ENCODE data around the gene TRIP4. TPM values are rescaled to one million over a fixed set of nuclear protein-coding genes. Genes with fewer than 3 reads are reported as not detected.
A peak's percentile ranks its signal among the peaks of the same experiment; 100 is the strongest.

TRIP4 gene
- polyA plus RNA-seq, 1 donor from 2014 or later: 20.8 TPM

DNA sequence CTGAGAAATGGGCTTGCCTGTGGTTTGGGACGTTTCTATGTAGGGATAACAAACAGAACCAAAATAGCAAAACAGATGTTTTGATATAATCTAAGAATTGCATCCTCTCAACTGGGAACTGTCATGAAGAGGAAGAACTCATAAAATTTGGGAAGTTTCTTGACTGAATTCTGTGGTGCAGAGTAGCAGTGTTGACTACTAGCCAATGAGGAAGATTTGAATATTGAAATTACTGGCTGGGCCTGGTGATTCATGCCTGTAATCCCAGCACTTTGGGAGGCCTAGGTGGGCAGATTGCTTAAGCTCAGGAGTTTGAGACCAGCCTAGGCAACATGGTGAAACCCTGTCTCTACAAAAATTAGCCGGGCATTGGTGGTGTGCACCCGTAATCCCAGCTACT, 114.9 kb downstream of the TRIP4 start:
- Histone ChIP-seq H3K27ac (ENCODE audit: low read length) (peak overlapping the region; percentile 53), H3K27me3 (ENCODE audit: insufficient read depth, low read depth, low read length) (no peaks in the 10 kb centered on the region), H3K4me3 (ENCODE audit: low read length) (peak overlapping the region; percentile 49), H3K79me2 (replicated peaks; ENCODE audit: insufficient read depth, low read length) (peaks cover 56% of the 10 kb centered on the region), H3K4me2 (ENCODE audit: low read length) (peak overlapping the region; percentile 52), H3K9me2 (ENCODE audit: insufficient read depth, low read length) (no peaks in the 10 kb centered on the region), H3K36me3 (ENCODE audit: insufficient read depth, low read length) (peaks cover 6% of the 10 kb centered on the region), H2AFZ (ENCODE audit: low read depth, low read length) (no peak overlapping the region), H3F3A (ENCODE audit: insufficient read depth, low read length, poor library complexity, severe bottlenecking) (peaks cover 6% of the 10 kb centered on the region), H3K9me3 (ENCODE audit: low read length) (no peaks in the 10 kb centered on the region), H3K9ac (ENCODE audit: low read length) (peak overlapping the region; percentile 34), H4K20me1 (ENCODE audit: insufficient read depth) (no peaks in the 10 kb centered on the region)
- TF ChIP-seq RAD21 (conservative IDR thresholded peaks at IDR 0.05) (no peak), EP300 (conservative IDR thresholded peaks at IDR 0.05; ENCODE audit: poor library complexity, severe bottlenecking) (no peak), SMC3 (conservative IDR thresholded peaks at IDR 0.05; ENCODE audit: poor library complexity) (no peak), MXI1 (conservative IDR thresholded peaks at IDR 0.05; ENCODE audit: poor library complexity, severe bottlenecking) (no peak)
- TF ChIP-seq, protein P1, sequence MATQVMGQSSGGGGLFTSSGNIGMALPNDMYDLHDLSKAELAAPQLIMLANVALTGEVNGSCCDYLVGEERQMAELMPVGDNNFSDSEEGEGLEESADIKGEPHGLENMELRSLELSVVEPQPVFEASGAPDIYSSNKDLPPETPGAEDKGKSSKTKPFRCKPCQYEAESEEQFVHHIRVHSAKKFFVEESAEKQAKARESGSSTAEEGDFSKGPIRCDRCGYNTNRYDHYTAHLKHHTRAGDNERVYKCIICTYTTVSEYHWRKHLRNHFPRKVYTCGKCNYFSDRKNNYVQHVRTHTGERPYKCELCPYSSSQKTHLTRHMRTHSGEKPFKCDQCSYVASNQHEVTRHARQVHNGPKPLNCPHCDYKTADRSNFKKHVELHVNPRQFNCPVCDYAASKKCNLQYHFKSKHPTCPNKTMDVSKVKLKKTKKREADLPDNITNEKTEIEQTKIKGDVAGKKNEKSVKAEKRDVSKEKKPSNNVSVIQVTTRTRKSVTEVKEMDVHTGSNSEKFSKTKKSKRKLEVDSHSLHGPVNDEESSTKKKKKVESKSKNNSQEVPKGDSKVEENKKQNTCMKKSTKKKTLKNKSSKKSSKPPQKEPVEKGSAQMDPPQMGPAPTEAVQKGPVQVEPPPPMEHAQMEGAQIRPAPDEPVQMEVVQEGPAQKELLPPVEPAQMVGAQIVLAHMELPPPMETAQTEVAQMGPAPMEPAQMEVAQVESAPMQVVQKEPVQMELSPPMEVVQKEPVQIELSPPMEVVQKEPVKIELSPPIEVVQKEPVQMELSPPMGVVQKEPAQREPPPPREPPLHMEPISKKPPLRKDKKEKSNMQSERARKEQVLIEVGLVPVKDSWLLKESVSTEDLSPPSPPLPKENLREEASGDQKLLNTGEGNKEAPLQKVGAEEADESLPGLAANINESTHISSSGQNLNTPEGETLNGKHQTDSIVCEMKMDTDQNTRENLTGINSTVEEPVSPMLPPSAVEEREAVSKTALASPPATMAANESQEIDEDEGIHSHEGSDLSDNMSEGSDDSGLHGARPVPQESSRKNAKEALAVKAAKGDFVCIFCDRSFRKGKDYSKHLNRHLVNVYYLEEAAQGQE (IDR thresholded peaks at IDR 0.05; ENCODE audit: borderline replicate concordance): no peak

DNA sequence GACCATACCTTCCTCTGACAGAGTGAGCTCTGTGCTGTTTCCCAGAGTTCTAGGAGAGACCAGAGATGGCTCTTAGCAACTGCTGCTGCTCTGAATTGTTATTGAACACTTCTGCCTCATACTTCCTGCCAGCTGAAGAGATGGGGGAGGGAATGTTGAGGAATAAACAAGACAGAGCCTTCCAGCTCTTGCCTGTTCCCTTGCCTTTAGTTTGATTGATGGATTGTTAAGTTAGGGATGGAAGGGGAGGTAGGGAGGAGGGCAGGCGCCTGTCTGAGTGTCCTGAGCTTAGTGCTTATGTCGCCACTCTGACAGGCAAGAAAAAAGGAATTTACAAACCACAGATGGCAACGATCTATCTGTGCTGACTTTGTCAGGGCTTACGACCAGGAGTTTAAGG, 115.6 kb downstream of the TRIP4 start:
- Histone ChIP-seq H3K4me3 (ENCODE audit: low read length) (peak overlapping the region; percentile 49), H3F3A (ENCODE audit: insufficient read depth, low read length, poor library complexity, severe bottlenecking) (peaks cover 6% of the 10 kb centered on the region), H3K27me3 (ENCODE audit: insufficient read depth, low read depth, low read length) (no peaks in the 10 kb centered on the region), H3K4me2 (ENCODE audit: low read length) (peak overlapping the region; percentile 52), H3K27ac (ENCODE audit: low read length) (peak overlapping the region; percentile 53), H3K9me2 (ENCODE audit: insufficient read depth, low read length) (no peaks in the 10 kb centered on the region), H2AFZ (ENCODE audit: low read depth, low read length) (no peak overlapping the region), H3K9ac (ENCODE audit: low read length) (peak overlapping the region; percentile 34), H3K36me3 (ENCODE audit: insufficient read depth, low read length) (peaks cover 6% of the 10 kb centered on the region), H3K79me2 (replicated peaks; ENCODE audit: insufficient read depth, low read length) (peaks cover 52% of the 10 kb centered on the region), H3K9me3 (ENCODE audit: low read length) (no peaks in the 10 kb centered on the region), H4K20me1 (ENCODE audit: insufficient read depth) (no peaks in the 10 kb centered on the region)
- TF ChIP-seq EP300 (conservative IDR thresholded peaks at IDR 0.05; ENCODE audit: poor library complexity, severe bottlenecking): peak; percentile 34
- peak; percentile 24 for TF ChIP-seq RAD21 (conservative IDR thresholded peaks at IDR 0.05)
- no peak for TF ChIP-seq SMC3 (conservative IDR thresholded peaks at IDR 0.05; ENCODE audit: poor library complexity)
- TF ChIP-seq MXI1 (conservative IDR thresholded peaks at IDR 0.05; ENCODE audit: poor library complexity, severe bottlenecking): no peak
- TF ChIP-seq, protein P1 (IDR thresholded peaks at IDR 0.05; ENCODE audit: borderline replicate concordance): peak; percentile 16

DNA sequence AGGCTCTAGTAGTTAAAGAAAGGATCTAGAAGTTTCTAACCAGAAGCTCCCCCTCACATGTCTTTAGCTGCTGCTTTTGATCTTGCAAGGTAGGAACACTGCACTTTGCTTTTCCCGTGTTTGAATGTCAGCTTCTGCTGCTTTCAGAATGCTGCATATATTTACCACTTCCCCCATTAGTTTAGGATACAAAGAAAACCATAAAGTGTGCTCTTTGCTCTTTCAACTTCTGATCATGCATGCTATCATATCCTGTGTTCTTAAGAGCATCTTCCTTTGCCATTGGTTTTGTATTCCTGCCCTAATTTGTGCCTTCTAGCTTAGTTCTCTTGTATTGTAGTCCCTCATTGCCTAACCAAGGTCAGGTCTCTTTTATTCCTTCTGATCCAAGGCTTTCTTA, 116.0 kb downstream of the TRIP4 start:
- Histone ChIP-seq H2AFZ (ENCODE audit: low read depth, low read length) (no peak overlapping the region), H3K9me2 (ENCODE audit: insufficient read depth, low read length) (no peaks in the 10 kb centered on the region), H3K79me2 (replicated peaks; ENCODE audit: insufficient read depth, low read length) (peaks cover 49% of the 10 kb centered on the region), H3K36me3 (ENCODE audit: insufficient read depth, low read length) (peaks cover 6% of the 10 kb centered on the region), H4K20me1 (ENCODE audit: insufficient read depth) (no peaks in the 10 kb centered on the region), H3K4me3 (ENCODE audit: low read length) (peak overlapping the region; percentile 49), H3K4me2 (ENCODE audit: low read length) (peak overlapping the region; percentile 7), H3K9ac (ENCODE audit: low read length) (peak overlapping the region; percentile 34), H3K27ac (ENCODE audit: low read length) (peak overlapping the region; percentile 53), H3K27me3 (ENCODE audit: insufficient read depth, low read depth, low read length) (no peaks in the 10 kb centered on the region), H3K9me3 (ENCODE audit: low read length) (no peaks in the 10 kb centered on the region), H3F3A (ENCODE audit: insufficient read depth, low read length, poor library complexity, severe bottlenecking) (peaks cover 6% of the 10 kb centered on the region)
- no peak for TF ChIP-seq SMC3 (conservative IDR thresholded peaks at IDR 0.05; ENCODE audit: poor library complexity)
- no peak for TF ChIP-seq MXI1 (conservative IDR thresholded peaks at IDR 0.05; ENCODE audit: poor library complexity, severe bottlenecking)
- no peak for TF ChIP-seq EP300 (conservative IDR thresholded peaks at IDR 0.05; ENCODE audit: poor library complexity, severe bottlenecking)
- no peak for TF ChIP-seq TAF1 (IDR thresholded peaks at IDR 0.05; ENCODE audit: low read depth)
- no peak for TF ChIP-seq CTCF (IDR thresholded peaks at IDR 0.05; ENCODE audit: poor library complexity, severe bottlenecking)
- no peak for TF ChIP-seq EZH2 (IDR thresholded peaks at IDR 0.05; ENCODE audit: borderline replicate concordance, insufficient read depth, low read length, poor library complexity, severe bottlenecking)
- TF ChIP-seq RAD21 (conservative IDR thresholded peaks at IDR 0.05): no peak
